ENCODE data around the gene IGFBP2.
"Not testable (repeated sequence)": the region's sequence is repeated elsewhere in the genome, so short reads cannot be mapped to it uniquely, and the experiment has no call there.

The IGFBP2 gene

GRCh38 chr2:216632952-216633615 lies at the start of gene IGFBP2:
Gene IGFBP2 (plus strand): TSS chr2:216633420. CDS start chr2:216633524, 104 bp downstream.
- peak; percentile 85 for DNase-seq

GRCh38 chr2:216583606-216584005 lies 49.6 kb upstream of the IGFBP2 start:
- DNase-seq: no peak

GRCh38 chr2:216584112-216584511 lies 49.1 kb upstream of the IGFBP2 start:
- no peak for DNase-seq

- DNase-seq: no peak
Measured at GRCh38 chr2:216585441-216585840, 47.8 kb upstream of the IGFBP2 start.

- peak; percentile 24 for DNase-seq
Measured at GRCh38 chr2:216588861-216589710, 44.1 kb upstream of the IGFBP2 start.

GRCh38 chr2:216589791-216590190 lies 43.4 kb upstream of the IGFBP2 start:
- DNase-seq: no peak

GRCh38 chr2:216590780-216591179 lies 42.4 kb upstream of the IGFBP2 start:
- DNase-seq: no peak

- no peak for DNase-seq
Measured at GRCh38 chr2:216591480-216591879, 41.7 kb upstream of the IGFBP2 start.

- DNase-seq: no peak
Measured at GRCh38 chr2:216594081-216594480, 39.1 kb upstream of the IGFBP2 start.

GRCh38 chr2:216596236-216596979 lies 36.8 kb upstream of the IGFBP2 start:
- no peak for DNase-seq

GRCh38 chr2:216596980-216597509 lies 36.2 kb upstream of the IGFBP2 start:
- DNase-seq: no peak

- not testable (repeated sequence) for DNase-seq
Measured at GRCh38 chr2:216597825-216598224, 35.4 kb upstream of the IGFBP2 start.

GRCh38 chr2:216601632-216602409 lies 31.4 kb upstream of the IGFBP2 start:
- no peak for DNase-seq

- no peak for DNase-seq
Measured at GRCh38 chr2:216603010-216603883, 30.0 kb upstream of the IGFBP2 start.

GRCh38 chr2:216603884-216604245 lies 29.4 kb upstream of the IGFBP2 start:
- no peak for DNase-seq

- DNase-seq: no peak
Measured at GRCh38 chr2:216604458-216604857, 28.8 kb upstream of the IGFBP2 start.

GRCh38 chr2:216606551-216607276 lies 26.5 kb upstream of the IGFBP2 start:
- DNase-seq: peak; percentile 80

GRCh38 chr2:216607277-216607560 lies 26.0 kb upstream of the IGFBP2 start:
- peak; percentile 9 for DNase-seq

- no peak for DNase-seq
Measured at GRCh38 chr2:216608525-216608924, 24.7 kb upstream of the IGFBP2 start.

GRCh38 chr2:216615298-216616082 lies 17.7 kb upstream of the IGFBP2 start:
- no peak for DNase-seq
